NK-92 (cell line): ENCODE results near the gene DHRS11.

ENCODE experiments used
- DNase-seq: peaks from one replicate; lab custom pipeline; 2025; ENCODE audit not compliant: unreplicated experiment; lab: John Stamatoyannopoulos, UW

Gene DHRS11

DNA sequence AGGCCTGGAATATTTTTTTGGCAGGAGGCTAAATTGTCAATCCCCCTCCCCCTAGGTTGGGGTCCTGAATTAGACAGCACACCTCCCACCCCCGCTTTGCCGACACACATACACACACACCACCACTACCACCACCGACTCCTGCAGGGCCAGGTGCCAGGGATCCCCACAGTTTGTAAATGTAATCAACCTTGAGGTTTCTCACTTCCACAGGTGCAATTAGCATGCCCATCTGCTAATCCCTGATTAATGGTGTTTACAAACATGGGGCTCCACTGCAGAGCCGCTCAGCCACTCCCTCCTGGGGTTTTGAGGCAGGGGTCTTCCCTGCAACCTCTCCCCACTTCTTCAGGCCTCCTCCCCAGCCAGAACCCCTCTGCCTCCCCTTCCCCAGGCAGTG lies 21.5 kb downstream of the DHRS11 start:
- no peak for DNase-seq

DNA sequence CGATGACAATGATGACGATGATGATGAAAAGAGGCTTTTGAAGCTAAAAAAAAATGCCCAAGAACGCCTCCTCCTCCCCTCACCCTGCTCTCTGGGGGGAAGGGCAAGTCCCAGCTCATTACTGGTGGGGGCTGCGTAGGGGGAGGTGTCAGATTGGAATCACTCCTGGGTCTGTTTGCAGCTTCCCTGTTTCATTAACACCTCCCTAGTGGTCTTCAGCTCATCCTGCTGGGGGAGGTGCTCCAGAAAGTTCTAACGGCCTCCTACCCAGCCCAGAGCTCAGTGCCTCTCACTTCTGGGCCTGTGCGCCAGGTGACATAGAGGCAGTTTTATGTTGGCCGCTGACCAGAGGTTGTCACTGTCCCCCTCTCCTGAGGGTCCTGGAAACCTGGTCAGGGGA lies 22.4 kb downstream of the DHRS11 start:
- DNase-seq: no peak

DNA sequence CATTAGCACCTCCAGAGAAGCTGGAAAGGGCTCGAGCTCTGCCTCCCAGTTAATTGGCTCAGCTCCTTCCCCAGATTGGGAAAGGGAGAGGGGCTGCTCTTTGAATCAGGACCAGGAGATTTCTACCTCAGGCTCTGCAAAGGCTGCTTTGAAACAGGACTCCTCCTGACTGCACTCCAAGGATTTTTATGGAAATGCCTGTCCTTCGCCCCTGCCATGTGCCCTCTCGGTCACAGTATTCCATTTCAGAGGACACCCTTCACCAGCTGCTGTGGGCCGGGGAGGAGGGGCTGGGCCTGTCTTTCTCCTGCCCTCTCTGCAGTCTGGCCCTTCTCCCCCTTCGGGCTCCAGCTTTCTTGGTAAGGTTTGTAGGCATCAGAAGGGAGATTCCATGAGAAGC lies 23.3 kb downstream of the DHRS11 start:
- DNase-seq: no peak

DNA sequence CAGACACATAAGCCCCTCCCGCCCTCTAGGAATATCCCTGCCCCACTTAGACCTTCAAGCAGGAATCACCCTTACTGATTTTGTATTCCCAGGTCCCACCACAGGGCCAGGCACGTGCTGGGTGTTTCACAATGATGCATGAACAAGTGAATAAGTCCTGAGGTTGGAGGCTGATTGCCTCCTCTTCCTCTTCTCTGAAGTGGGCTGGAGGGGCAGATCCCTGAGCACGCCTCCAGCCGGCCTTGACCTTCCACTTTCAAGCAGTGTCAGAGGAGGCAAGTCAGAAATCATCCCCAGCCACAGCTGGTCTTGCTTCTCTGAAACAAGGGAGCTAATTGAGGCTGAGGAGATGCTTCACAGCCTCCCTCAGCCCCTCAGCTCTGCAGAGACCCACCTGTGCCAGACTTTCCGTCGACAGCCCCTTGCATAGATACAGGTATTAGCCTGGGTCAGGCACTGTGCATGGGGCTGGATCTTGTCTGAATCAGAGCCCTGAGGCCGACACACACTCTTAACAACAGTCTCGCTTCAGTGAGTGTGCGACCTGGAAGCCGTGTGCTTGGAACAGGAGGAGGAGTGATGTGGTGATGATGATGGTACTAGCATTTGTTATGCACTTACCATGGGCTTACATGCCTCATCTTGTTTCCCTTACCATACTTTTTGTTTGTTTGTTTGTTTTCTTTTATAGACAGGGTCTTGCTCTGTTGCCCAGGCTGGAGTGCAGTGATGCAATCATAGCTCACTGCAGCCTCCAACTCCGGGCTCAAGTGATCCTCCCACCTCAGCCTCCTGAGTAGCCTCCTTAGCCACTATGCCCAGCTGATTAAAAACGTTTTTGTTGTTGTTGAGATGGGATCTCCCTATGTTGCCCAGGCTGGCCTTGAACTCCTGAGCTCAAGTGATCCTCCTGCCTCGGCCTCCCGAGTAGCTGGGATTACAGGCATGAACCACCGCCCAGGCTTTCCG lies 24.7 kb downstream of the DHRS11 start:
- no peak for DNase-seq

DNA sequence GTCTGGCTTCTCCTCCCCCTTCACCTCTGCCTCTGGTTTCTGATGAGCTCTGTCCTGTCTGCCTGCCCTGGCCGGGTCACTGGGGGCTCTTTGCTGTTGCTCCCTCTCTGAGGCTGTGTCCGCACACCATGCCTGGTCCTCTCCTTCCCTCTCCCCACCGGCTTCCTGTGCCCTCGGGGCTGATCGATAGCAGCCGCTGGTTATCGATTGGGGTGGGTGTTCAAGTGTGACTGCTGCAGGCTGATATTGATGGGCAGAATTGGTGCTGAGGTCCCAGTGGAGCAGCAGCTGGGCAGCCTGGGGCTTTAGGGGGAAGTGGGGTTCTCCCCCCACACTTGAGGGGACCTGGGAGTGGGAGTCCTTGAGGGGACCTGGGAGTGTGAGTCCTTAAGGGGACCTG lies 26.1 kb downstream of the DHRS11 start:
- no peak for DNase-seq

DNA sequence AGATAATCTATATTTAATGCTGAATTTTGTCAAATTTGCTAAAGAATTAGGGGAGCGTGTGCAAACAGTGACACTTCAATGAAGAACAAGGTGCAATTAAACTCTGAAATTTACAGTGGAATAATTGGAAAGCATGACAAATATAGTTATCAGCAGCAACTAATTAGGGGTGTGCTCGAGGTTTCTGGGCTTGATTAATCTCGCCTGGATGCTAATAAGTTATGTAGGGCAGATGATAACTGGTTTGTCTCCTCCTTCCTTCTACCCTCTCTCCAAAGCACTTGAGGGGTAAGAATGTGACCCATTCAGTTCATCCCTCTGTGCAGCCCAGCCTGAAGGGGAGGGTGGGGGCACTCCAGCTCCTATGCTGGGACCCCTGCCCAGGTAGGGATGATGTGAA lies 31.6 kb downstream of the DHRS11 start:
- no peak for DNase-seq

DNA sequence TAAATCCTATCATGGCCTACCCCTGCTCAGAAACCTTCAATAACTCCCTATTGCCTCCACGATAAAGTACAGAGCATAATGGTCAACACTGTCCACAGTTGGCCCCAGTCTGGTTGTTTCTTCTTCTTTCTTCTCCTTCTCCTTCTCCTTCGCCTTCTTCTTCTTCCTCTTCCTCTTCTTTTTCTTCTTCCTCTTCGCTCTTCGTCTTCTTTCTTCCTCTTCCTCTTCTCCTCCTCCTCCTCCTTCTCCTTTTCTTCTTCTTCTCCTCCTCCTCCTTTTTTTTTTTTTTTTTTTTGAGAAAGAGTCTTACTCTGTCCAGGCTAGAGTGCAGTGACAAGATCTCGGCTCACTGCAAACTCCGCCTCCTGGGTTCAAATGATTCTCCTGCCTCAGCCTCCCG lies 33.5 kb downstream of the DHRS11 start:
- no peak for DNase-seq

DNA sequence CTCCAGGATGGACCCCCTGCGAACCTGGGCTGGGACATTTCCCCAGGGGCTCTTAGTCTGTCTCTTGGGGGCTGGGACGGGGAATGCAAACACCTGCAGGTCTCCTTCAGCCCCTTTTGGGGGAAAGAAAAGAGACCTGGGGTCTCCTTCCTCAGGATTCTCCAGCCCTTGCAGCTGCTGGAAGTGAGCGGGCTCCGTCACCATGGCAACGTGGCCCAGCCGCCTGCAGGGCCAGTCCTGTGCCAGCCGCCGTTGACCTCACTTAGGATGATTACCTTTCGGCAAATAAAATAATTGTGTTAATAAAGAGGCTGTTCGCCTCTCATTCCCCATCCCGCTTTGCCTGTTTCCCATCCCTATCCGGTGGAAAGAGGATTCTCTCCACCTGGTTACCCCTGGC lies 35.4 kb downstream of the DHRS11 start:
- no peak for DNase-seq

DNA sequence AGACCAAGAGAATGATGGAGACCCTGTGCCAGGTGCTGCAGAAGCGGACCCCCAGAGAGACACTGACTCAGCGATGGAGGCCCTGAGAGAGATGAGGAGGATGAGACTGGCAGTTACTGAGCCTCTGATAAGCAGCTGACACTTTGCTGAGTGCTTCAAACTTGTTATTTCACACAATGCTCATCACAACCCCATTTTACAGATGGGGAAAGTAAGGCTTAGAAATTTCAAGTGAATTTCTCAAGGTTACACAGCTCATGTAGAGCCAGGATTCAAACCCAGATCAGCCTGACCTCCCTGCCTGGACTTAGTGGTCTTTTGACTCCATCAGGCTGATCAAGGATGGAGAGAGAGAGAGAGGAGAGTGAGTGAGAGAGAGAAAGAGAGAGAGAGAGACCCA lies 36.9 kb downstream of the DHRS11 start:
- DNase-seq: no peak

DNA sequence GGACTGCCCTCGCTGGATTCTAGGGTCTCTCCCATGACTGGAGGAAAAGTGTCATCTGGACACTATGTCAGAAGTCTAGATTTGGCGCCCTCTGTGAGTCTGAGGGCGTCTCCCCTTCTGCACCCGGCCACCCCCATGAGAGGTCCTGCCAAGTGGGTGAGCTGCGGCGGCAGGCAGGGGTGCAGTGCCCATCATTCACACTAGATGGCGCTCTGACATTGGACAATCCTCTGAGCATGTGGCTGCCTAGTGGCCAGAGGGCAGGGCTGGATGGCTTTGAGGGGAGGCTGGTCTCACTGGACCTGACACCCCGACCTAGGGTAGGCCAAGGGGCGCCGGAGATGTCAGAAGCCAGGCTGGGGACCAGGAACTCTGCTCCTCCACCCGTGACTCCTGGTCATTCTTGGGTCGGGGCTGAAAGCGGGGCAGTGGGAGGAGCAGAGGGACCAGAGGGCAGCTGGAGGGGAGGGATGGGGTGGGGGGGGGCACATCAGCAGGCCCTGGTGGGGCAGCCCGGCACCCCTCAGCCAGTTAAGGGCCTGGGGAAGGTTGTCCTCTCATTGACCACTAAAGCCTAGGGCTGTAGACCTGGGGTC lies 37.7 kb downstream of the DHRS11 start:
- no peak for DNase-seq

DNA sequence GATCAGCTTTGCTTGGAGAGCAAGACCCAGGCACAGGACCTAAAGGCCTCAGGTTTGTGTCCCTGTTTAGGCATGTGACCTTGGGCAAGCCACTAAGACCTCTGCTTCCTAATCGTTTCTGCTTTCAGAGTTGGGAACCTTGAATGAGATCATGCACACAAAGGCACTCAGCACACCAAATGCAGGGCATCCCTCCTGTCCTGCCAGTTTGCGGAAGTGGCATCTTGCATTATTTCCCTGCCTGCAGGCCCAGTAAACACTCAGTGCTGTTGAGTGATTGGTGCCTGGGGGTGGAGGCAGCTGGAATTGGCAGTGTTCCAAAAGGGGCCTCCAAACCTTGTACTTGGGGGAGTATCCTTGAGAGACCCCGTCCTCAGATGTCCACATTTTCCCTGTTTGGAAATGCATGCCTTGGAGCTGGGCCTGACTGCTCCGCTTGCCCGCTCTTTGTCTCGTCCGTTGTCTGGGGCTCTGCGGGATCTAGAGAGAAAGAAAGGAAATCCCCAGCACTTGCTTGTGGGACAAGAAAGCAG lies 38.4 kb downstream of the DHRS11 start:
- DNase-seq: no peak

DNA sequence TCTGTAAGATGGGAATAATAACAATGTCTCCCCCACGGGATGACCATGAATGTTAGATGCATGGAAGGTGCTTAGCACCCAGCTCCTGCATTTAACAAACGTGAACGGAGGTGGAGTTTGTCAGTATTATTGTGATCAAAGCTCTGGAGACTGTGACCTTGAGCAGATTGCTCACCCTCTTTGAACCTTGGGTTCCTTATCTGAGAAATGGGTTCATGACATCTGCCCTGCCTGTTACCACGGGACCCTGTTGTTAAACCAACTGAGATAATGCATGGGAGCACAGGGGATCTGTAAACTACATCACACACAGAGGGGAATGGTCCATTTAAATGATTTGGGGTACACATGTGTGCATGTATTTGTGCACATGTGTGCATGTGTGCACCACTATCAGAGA lies 39.3 kb downstream of the DHRS11 start:
- DNase-seq: no peak

DNA sequence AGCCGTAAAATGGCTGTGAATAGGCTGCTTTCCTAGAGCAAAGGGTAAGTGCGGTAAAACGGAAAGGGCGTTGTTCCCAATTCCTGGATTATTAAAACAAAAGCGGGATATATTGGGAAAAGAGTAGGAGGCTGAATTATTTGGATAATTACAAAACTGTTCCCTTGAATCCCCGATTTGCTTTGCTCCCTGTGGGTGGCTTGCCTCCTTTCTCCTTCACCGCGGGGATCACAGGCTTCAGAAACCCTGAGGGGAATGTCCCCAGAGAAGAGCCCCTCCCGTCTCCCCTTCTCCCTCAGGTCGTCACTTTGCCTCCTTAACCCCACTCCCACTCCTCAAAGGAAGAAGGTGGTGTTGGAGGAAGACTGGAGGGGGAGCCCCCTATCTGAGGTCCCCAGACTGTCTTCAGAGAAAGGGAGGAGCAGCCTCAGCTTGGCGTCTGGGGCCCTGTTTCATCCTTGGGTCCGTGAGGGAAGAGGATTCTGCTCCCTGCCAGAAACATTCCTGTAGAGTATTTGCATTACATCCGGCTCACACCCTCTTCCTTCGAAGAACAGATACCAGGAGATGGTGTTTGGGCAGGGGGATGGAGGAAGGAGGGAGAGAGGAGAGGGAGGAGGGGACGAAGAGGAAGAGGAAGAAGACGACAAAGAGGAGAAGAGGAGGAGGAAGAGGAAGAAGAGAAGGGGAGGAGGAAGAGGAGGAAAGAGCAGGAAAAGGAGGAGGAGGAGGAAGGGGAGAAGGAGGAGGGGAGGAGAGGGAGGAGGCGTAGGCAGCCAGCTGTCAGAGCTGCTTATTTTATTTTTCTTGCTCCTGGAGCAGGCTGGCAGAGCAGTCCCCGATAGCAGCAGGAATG lies 41.5 kb downstream of the DHRS11 start:
- DNase-seq: no peak

DNA sequence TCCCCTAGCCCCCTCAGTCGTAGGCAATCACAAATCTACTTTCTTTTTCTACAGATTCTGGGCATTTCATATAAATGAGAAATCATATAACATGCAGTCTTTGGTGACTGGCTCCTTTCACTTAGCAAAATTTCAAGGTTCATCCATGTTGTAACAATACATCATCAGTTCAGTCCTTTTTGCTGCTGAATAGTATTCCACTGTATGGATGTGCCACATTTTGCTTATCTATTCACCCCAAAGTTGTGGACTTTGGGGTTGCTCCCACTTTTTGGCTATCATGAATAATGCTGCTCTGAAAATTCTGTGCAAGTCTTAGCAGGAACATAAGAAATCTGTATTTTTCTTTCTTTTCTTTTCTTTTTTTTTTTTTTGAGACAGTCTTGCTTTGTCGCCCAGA lies 48.7 kb downstream of the DHRS11 start:
- no peak for DNase-seq

DNA sequence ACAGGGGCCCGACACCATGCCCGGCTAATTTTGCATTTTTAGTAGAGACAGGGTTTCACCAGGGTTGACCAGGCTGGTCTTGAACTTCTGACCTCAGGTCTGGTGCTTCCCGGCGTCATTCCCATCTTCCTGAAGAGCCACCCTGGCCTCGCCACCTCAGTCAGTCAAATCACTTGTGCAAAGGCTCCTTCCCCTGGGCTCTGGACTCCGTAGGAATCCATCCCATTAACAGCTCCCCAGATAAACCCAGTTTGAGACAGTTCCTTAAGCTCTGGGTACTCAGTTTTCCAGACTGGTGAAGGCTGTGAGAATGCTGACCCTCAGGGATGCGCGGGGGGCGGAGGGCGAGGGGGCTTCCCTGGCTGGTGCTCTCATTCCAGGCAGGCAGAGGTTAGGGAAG lies 49.2 kb downstream of the DHRS11 start:
- DNase-seq: no peak

DNA sequence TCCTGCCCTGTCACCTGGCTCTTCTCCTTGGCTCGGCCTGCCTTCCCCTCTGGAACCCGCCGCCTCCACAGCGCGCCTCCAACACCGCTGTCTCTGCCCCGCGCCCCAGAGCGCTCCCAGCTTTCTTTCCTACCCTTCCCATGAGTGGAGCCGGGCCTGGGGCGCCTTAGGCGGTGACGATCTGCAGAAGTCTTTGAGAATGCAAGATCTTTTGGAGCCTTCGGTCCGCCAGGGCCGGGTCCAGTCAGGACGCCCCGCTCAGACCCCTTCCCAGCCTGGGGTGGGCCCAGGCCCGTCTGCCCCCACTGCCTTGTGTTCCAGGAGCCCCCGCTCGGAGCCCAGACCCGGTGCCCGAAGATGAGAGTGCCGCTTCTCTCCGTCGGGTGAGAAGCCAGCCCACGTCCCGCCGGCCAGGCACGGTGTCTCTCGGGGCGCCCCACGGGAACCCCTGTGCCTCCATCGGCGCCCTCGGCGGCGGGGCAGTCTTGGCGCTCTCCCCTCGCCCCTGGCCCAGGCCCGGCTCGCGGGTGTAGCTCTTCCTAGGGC lies 49.7 kb downstream of the DHRS11 start:
- DNase-seq: no peak

DNA sequence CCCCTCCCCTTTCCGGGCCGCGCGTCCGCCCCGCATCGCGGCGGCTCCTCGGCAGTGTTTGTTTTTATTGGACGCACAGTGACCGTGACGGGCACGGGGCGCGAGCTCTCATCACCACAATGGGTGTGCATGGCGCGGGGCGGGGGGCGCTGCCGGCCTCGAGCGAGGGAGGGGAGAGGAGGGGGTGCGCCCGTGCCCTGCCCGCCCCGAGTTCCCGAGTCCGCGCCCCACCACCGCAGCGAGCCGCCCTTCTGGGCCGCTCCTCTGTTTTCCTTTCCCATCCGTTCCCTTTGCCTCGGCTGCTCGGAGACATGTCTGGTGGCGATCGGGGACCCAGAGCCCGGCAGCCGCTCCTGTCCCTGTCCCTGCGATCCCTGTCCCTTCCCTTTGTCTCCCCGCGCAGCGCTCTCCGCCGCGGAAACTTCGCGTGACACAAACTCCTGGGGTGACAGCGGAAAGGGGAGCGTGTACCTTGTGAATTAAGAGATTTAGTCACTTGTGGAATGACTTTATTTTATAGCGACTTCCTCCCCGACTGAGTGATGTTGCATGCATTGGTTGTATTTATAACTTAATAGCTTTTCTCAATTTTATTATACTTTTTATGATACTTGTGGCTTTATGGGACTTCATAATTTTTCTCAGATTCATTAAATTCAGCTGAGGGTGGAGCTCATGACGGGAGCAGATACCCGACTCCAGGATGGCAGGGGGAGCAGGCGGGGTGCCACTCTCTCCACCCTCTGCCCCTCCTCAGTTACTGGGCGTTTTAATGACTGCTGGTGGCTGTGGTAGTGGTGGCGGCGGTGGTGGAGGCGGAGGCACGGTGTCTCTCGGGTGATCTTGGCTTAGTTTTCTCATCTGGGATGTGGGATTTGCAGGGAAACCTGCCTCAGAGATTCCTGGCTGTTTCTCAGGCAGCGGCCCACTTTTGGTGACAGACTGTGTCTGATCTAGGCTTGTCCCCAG lies 50.5 kb downstream of the DHRS11 start:
- DNase-seq: no peak

DNA sequence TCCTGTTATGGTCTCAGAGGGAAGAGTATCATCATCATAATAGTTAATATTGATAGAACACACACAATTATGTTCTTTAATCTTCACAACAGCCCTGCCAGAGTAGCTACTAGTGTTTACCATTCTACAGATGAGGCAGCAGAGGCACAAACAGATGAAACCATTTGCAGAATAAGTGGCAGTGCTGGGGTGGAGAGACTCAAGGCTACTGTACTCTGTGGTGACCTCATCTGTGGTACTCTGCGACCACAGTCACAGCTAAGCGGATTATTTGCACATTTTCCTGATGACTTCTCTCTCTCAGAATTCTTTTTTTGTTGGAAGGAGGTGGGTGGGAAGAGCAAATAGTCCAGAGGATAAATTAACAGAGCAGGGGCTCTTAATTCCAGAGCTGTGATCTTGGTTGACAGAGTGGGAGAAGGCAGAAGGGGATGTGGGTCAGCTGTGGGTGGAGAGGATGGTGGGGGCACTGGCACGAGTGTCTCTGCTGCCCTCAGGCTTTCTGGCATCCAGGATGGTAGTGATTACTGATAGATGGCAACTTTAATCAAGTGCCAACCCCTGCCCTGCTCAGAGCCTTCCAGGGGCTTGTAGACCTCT lies 51.5 kb downstream of the DHRS11 start:
- DNase-seq: no peak

DNA sequence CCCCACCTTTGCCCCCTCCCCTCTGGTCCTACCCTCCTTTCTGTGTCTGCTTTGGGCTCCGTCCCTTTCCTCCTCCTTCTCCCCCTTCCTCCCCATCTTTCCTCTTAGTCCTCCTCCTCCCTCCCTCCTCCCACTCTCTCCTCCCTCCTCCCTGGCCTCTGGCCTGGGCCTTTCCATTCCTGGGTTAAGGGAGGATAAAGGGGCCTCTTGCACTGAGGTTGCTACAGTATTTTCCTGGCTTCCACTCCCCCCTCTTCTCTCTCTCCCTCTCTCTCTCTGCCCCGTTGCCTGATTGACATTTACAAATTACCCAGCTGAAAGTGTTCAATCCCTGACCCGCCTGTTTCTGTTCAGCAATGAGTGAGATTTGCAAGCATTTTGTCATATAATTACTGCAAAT lies 53.7 kb downstream of the DHRS11 start:
- no peak for DNase-seq

DNA sequence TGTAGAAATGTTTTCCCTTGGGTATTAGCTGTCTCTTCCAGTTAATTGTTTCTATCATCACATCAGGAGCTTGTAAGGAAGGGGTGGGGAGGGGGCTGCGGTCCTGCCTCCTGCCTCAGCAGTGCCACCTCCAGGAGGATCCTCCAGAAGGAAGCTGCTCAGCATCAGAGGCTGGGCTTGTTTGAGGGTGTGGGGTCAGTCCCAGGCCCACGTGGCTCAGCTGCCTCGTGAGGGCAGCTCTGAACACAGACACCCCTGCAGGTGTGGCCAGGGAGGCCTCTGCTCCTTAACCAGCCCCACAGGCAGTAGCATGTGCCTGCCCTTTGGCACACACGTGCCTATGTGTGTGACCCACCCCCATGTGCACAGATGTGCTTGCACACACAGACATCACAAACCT lies 56.0 kb downstream of the DHRS11 start:
- no peak for DNase-seq
